ENCODE measurements around the gene NGEF. TPM values are rescaled to one million over a fixed set of nuclear protein-coding genes. Genes with fewer than 3 reads are reported as not detected.

NGEF gene
- total RNA-seq, 1 experiment from 2014 or later: 5.4 TPM

DNA sequence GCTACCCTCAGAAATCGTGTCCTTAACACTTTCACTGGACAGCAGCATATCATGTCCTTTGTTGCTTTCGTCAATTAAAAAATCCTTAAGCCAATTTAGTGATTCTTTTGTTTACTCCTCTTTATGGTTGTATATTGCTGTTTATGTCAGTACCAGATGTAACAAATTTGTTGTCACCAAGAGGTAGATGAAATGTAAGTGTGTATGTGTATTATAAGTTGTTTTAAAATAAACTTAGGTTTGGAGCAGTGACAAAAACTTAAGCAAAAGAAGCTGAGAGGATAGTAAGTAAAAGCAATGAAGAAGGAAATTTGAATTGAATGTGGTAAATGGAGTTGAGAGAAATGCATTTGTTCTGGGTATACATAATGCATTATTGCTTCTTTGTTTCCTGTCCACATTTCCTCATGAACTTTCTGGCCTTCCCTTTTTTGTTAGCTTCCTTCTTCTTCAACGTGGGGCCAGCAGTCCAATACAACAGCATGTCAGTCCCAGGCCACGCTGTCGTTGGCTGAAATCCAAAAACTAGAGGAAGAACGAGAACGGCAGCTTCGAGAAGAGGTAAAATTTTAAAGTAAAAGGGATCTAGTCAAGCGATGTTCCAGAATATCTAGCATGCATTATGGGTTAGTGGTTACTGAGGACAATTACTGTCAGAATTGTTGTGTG, 173.5 kb downstream of the NGEF start:
- no peak overlapping the region for H3K4me3 Mint-ChIP-seq
- ATAC-seq (no peak), DNase-seq (ENCODE audit: low spot score) (no peak)
- peaks cover 46% of the 10 kb centered on the region for H3K36me3 Mint-ChIP-seq
- POLR2A ChIA-PET: no interaction called here
- H3K27ac Mint-ChIP-seq: no peak overlapping the region
- TF ChIP-seq NFATC4 (CRISPR knock-in tag; IDR thresholded peaks at IDR 0.05) (no peak), CREM (CRISPR knock-in tag; IDR thresholded peaks at IDR 0.05) (no peak), TCF7 (CRISPR knock-in tag; IDR thresholded peaks at IDR 0.05; ENCODE audit: low read depth) (no peak), TEAD4 (CRISPR knock-in tag; IDR thresholded peaks at IDR 0.05) (no peak), MLX (CRISPR knock-in tag; IDR thresholded peaks at IDR 0.05) (no peak), AR (CRISPR knock-in tag; IDR thresholded peaks at IDR 0.05) (no peak), JUN (CRISPR knock-in tag; IDR thresholded peaks at IDR 0.05) (no peak), ETV6 (CRISPR knock-in tag; IDR thresholded peaks at IDR 0.05) (no peak), HMGA2 (CRISPR knock-in tag; IDR thresholded peaks at IDR 0.05) (no peak)
- TF ChIP-seq, protein P1, sequence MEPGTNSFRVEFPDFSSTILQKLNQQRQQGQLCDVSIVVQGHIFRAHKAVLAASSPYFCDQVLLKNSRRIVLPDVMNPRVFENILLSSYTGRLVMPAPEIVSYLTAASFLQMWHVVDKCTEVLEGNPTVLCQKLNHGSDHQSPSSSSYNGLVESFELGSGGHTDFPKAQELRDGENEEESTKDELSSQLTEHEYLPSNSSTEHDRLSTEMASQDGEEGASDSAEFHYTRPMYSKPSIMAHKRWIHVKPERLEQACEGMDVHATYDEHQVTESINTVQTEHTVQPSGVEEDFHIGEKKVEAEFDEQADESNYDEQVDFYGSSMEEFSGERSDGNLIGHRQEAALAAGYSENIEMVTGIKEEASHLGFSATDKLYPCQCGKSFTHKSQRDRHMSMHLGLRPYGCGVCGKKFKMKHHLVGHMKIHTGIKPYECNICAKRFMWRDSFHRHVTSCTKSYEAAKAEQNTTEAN (CRISPR knock-in tag; IDR thresholded peaks at IDR 0.05): no peak
- TF ChIP-seq, protein P2, sequence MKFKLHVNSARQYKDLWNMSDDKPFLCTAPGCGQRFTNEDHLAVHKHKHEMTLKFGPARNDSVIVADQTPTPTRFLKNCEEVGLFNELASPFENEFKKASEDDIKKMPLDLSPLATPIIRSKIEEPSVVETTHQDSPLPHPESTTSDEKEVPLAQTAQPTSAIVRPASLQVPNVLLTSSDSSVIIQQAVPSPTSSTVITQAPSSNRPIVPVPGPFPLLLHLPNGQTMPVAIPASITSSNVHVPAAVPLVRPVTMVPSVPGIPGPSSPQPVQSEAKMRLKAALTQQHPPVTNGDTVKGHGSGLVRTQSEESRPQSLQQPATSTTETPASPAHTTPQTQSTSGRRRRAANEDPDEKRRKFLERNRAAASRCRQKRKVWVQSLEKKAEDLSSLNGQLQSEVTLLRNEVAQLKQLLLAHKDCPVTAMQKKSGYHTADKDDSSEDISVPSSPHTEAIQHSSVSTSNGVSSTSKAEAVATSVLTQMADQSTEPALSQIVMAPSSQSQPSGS (CRISPR knock-in tag; IDR thresholded peaks at IDR 0.05; ENCODE audit: borderline replicate concordance, low read depth): no peak
- TF ChIP-seq, protein P3, sequence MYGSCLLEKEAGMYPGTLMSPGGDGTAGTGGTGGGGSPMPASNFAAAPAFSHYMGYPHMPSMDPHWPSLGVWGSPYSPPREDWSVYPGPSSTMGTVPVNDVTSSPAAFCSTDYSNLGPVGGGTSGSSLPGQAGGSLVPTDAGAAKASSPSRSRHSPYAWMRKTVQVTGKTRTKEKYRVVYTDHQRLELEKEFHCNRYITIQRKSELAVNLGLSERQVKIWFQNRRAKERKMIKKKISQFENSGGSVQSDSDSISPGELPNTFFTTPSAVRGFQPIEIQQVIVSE (CRISPR knock-in tag; IDR thresholded peaks at IDR 0.05; ENCODE audit: borderline replicate concordance): no peak
- CTCF ChIA-PET: no interaction called here
- H3K4me1 Mint-ChIP-seq: peaks cover 9% of the 10 kb centered on the region
- H3K9me3 Mint-ChIP-seq: no peaks in the 10 kb centered on the region
- H3K27me3 Mint-ChIP-seq (ENCODE audit: low read depth): no peaks in the 10 kb centered on the region

GRCh38 chr2:232838406-232838874, 174.6 kb downstream of the NGEF start:
- Mint-ChIP-seq H3K9me3 (no peaks in the 10 kb centered on the region), H3K27ac (peak overlapping the region; percentile 15), H3K36me3 (peaks cover 47% of the 10 kb centered on the region), H3K27me3 (ENCODE audit: low read depth) (no peaks in the 10 kb centered on the region), H3K4me3 (no peak overlapping the region), H3K4me1 (peaks cover 9% of the 10 kb centered on the region)
- ChIA-PET POLR2A (no interaction called here), CTCF (no interaction called here)
- ATAC-seq (no peak), DNase-seq (ENCODE audit: low spot score) (no peak)
- TF ChIP-seq SOX15 (CRISPR knock-in tag; IDR thresholded peaks at IDR 0.05) (no peak), TCF7 (CRISPR knock-in tag; IDR thresholded peaks at IDR 0.05; ENCODE audit: low read depth) (no peak), PREB (CRISPR knock-in tag; IDR thresholded peaks at IDR 0.05; ENCODE audit: borderline replicate concordance) (no peak), TEAD1 (CRISPR knock-in tag; IDR thresholded peaks at IDR 0.05) (no peak), ZNF281 (CRISPR knock-in tag; IDR thresholded peaks at IDR 0.05) (no peak), NR3C1 (CRISPR knock-in tag; conservative IDR thresholded peaks at IDR 0.05; ENCODE audit: low read depth) (no peak), OVOL2 (CRISPR knock-in tag; IDR thresholded peaks at IDR 0.05; ENCODE audit: borderline replicate concordance) (no peak), NR1H2 (CRISPR knock-in tag; IDR thresholded peaks at IDR 0.05) (no peak)
- TF ChIP-seq, protein P4, sequence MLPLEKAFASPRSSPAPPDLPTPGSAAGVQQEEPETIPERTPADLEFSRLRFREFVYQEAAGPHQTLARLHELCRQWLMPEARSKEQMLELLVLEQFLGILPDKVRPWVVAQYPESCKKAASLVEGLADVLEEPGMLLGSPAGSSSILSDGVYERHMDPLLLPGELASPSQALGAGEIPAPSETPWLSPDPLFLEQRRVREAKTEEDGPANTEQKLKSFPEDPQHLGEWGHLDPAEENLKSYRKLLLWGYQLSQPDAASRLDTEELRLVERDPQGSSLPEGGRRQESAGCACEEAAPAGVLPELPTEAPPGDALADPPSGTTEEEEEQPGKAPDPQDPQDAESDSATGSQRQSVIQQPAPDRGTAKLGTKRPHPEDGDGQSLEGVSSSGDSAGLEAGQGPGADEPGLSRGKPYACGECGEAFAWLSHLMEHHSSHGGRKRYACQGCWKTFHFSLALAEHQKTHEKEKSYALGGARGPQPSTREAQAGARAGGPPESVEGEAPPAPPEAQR (CRISPR knock-in tag; IDR thresholded peaks at IDR 0.05): no peak
- TF ChIP-seq, protein P5, sequence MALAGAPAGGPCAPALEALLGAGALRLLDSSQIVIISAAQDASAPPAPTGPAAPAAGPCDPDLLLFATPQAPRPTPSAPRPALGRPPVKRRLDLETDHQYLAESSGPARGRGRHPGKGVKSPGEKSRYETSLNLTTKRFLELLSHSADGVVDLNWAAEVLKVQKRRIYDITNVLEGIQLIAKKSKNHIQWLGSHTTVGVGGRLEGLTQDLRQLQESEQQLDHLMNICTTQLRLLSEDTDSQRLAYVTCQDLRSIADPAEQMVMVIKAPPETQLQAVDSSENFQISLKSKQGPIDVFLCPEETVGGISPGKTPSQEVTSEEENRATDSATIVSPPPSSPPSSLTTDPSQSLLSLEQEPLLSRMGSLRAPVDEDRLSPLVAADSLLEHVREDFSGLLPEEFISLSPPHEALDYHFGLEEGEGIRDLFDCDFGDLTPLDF (CRISPR knock-in tag; IDR thresholded peaks at IDR 0.05): no peak
